Dedifferentiated amniotic fluid mesenchymal stem cell (primary cell): ENCODE results near the gene TRMU.
"Not testable (repeated sequence)": the region's sequence is repeated elsewhere in the genome, so short reads cannot be mapped to it uniquely, and the experiment has no call there.

Experiments
- DNase-seq: peaks from one replicate; pipeline ENCODE4 v3.0.0-alpha.2; 2016; ENCODE audit errors: extremely low spot score

TRMU gene

DNA sequence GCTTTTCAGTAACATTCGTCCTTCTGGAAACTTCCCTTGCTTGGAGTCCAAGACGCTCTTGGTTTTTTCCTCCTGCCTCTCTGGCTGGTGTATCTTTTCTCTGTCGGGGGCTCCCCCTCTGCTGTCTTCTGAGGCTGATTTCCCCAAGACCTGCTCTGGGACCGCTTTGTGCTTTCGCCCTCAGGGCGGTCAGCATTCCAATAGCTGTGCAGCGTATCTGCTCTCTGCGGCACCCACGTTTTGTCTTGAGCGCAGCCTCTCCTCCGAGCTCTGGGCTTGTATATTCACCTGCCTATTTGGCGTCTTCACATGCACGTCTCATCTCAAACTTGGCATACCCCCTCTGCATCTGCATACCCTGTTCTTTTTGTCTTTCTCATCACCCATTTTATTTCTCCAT, 36.4 kb upstream of the TRMU start:
- DNase-seq = no peak

DNA sequence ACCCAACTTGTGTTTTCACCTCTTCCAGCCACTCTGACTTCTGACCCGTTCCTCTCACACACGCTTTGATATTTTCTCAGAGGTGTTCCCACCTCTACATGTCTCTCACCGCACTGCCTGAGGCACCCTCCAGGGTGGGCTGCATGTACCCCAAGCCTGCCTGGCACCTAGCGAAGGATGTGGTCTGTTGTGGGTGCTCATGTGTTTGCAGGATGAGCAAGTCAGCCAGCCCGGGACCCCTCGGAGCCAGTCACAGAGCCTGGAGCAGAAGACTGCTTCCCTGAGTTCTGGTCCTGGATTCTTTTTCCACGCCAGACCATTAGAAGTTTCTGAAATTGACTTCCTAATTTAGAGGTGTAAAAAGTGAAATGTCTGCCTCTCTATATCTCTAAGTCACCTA, 35.0 kb upstream of the TRMU start:
- no peak for DNase-seq

- DNase-seq = no peak
Measured at GRCh38 chr22:46303347-46303965, 32.1 kb upstream of the TRMU start.

GRCh38 chr22:46308283-46308988, 27.1 kb upstream of the TRMU start:
- DNase-seq = no peak

- no peak for DNase-seq
Measured at GRCh38 chr22:46309526-46310085, 25.9 kb upstream of the TRMU start.

- DNase-seq = no peak
Measured at GRCh38 chr22:46312056-46312455, 23.5 kb upstream of the TRMU start.

- not testable (repeated sequence) for DNase-seq
Measured at GRCh38 chr22:46312848-46313247, 22.7 kb upstream of the TRMU start.

DNA sequence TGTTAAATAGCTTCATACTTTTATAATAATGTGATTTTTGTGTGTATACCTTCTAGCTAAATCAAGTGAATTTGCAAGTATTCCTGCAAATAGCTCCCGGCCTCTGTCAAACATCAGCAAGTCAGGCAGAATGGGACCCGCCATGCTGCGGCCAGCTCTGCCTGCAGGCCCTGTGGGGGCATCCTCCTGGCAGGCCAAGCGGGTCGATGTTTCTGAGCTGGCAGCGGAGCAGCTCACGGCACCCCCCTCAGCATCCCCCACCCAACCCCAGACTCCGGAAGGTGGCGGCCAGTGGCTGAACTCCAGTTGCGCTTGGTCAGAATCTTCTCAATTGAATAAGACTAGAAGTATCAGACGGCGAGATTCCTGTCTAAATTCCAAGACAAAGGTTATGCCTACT, 19.5 kb upstream of the TRMU start:
- DNase-seq = no peak

DNA sequence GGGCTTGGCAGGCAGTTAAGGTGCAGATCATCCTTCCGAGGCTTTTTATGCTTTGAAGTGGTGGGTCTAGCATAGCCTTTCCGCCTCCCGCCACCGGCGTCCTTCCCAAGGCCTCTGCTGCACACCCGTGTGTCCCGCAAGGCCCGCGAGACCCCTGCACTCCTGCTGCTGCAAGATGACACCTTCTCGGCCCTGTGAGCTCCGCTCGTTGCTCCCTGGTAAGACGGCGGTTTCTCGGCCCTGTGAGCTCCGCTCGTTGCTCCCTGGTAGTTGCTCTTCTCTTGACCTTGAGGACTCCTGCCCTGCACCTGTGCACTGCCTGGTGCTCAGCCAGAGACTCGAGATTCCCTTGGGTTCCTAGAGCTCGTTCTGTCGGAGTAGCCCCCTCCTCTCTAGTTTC, 17.9 kb upstream of the TRMU start:
- DNase-seq = no peak

- DNase-seq = no peak
Measured at GRCh38 chr22:46318576-46318975, 16.9 kb upstream of the TRMU start.

DNA sequence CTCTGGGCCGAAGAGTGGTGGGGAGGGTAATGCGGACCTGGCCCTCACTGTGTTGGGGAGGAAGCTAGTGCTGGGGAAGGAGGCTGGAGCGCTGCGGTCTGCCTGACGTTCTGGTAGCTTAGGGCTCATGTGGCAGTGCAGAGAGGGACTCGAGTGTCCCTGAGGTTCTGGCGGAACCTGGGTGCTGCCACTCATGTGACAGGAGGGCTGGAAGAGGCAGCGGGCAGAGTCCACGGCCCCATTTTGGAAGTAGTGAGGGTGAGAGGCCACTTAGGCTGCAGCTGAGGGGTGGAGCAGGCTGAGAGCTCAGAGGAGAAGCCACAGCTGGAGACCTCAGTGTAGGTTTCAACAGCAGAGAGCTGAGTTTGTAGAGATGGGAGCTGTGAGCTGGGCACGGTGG, 16.2 kb upstream of the TRMU start:
- no peak for DNase-seq

DNA sequence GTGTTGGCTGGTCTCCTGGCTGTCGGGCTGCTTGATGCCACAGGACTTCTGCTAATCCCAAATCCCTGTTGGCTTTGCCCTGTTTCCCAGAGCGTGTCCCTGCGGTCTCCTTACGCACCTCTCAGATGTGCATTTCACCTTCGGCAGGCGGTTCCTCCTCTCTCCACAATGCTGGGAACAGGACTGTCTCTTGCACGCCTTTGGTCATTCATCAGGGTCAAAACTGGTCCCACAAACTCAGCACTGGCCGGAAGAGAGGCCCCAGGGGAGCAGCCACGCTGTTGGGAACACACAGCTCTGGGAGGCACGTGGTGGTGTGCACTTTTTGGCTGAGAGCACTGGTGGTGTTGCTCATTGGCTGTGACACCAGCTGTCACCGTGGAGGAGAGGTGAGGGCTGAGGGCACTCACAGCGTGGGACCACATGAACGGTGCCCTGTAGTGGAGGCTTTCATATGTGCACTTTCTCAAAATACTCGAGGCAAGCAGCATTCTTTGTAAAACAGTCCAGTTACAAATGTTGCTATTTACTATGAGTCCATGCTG, 15.3 kb upstream of the TRMU start:
- DNase-seq = no peak

DNA sequence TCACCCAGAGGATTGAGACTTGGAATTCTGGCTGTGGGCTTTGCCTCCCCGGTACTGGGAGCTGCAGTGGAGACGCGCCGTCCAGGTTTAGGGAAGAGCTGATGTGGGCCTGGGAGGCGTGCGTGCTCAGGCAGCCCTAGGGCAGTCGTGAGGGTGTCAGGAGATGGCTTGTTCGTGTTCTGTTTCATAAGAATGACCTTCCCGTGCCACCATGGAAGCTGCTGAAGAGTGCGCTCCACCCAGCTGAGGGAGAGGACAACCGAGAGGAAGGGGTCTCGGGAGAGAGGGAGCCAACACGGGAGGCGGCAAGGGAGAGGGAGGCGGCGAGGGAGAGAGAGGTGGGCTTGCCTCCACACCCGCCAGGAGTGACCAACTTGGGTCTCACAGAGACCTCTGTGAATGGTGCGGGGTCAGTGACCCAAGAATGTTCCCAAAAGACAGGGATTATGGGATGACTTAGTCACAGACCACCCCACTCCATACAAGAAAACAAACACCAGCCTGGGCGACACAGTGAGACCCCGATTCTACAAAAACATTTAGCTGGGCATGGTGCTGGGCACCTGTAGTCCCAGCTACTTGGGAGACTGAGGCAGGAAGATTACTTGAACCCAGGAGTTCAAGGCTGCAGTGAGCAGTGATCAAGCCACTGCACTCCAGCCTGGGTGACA, 14.7 kb upstream of the TRMU start:
- no peak for DNase-seq

GRCh38 chr22:46322711-46323110, 12.8 kb upstream of the TRMU start:
- DNase-seq = no peak

- DNase-seq = no peak
Measured at GRCh38 chr22:46323162-46323561, 12.4 kb upstream of the TRMU start.

DNA sequence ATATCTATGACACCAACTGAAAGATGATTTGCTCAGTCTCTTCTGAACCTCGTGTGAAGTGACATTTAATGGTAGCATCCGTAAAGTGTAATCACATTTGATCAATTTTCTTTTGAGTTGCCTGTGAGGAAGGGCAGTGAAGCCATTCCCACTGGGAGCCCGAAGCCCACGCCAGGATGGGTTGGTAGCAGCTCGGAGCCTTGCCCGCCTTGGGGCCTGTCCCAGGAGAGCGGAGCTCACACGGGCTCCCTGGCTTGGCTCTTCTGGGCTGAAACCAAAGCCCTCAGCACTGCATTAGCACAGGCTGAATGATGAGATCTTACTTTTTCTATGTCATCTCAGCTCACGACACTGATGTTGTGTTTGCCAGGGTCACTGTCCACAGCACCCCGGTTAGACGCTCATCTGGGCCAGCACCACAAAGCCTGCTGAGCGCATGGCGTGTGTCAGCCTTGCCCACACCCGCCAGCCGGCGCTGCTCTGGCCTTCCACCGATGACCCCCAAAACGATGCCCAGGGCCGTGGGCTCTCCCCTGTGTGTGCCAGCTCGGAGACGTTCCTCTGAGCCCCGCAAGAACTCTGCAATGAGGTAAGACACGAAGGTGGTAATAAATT, 9.3 kb upstream of the TRMU start:
- DNase-seq = no peak

DNA sequence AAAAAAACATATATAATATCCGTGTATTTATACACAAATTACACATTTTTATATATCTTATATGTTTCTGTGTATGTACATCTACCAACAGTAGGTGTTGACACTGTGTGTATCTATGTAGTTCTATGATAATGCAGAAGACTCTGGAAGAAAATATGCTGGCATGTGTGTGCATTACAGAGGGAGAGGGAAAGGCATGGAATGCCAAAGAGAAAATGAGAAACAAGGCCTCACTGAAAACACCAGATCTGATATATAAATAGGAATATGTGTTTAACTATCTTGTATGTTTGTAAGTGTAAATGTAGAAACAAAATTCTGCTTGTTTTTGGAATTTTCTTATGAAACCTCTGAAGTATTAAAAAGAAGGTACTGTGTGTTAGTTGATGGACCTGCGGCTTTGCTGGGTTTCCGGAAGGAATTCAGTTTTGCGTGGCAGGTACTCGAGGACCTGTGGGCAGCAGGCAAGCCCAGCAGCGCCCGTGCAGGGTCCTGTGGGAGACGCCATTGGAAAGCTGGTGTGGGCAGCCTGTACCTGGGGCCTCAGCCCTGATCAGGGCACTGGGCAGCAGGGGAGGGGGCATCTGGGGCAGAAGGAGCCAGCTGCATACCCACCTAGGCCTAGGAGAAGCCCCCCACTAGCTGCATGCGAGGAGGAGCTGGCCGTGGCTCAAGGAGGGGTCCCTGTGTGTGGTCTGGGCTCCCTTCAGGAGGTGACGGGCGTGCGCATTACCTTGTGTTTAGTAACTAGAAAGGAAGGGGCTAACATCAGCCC, 7.6 kb upstream of the TRMU start:
- DNase-seq = no peak

- no peak for DNase-seq
Measured at GRCh38 chr22:46328797-46329196, 6.7 kb upstream of the TRMU start.

- no peak for DNase-seq
Measured at GRCh38 chr22:46329616-46330015, 5.9 kb upstream of the TRMU start.

DNA sequence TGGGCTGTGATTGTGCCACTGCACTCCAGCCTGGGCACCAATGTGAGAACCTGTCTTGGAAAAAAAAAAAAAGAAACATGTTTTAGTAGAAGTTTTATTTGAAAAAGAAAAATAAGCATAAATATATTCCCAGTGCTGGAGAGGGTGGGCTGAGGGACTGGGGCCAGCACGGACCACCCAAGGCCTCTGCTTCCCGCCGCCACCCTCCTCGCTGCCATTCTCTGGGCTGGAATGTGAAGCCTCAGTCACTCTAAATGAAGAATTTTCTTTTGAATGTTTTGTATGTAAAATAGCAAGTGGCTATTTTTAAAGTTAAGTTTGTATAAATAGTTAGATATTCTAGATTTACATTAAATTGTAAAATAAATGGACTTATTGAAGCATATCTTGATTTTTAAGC, 5.1 kb upstream of the TRMU start:
- no peak for DNase-seq

- DNase-seq = no peak
Measured at GRCh38 chr22:46331496-46331895, 4.0 kb upstream of the TRMU start.
